Measurements from ENCODE around the gene MAP2K5.
A peak's percentile ranks its signal among the peaks of the same experiment; 100 is the strongest.

Gene MAP2K5

DNA sequence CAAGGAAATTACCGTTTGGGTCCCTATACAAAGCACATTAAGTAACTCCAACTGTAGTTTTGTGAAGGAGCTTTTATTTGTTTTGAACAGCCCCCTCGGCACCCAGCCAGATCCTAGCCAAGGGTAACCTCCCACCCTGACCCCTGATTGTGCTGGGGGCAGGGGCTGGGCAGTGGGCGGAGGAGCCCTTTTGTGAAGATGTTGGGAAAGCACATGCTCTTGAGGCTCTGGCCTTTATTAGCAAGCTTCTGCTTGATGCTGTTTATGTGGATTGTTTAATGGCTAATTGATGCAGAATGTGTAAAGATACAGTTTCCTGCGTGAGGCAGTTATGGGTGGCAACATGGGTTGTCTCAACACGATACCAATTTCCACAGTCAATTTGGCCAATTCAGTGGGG lies 136.5 kb downstream of the MAP2K5 start:
- DNase-seq = no peak

DNA sequence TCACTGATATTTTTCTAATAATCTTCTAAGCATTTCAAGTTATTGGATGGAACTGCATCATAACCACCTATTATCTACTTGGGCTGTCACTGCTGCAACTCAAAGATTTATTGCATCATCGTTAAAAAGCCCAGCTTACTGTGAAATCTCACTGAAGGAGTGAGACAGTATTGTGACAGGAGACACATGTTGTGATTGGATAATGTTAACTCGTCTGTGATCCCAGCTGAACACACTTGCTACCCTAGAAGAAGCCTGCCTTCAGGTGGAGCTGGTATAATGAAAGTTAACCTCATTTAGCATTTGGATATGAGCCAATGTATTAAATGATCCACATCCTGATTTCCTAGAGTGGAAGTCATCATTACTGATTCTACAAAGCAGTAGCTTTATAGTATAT lies 138.1 kb downstream of the MAP2K5 start:
- DNase-seq = no peak

DNA sequence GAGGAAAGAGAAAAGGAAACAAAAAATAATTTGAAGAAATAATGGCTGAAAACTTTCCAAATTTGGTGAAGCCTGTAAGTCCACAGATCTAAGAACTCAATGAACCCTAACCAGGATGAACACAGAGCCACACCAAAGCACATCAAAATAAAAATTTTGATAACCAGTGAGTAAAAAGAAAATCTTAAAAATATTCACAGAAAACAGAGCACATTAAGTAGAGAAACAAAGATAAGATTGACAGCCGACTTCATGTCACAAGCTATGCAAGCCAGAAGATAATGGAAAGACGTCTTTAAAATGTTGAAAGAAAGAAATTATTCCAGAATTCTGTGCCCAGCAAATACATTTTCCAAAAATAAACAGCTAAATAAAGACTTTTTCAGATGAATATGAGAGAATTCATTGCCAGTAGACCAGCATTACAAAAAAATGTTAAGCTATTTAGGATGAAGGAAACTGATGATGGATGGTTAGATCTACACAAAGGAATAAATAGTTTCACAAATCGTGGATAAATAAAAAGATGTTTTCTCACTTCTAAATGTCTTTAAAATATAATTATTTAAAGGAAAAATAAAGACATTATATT lies 142.6 kb downstream of the MAP2K5 start:
- DNase-seq = no peak

DNA sequence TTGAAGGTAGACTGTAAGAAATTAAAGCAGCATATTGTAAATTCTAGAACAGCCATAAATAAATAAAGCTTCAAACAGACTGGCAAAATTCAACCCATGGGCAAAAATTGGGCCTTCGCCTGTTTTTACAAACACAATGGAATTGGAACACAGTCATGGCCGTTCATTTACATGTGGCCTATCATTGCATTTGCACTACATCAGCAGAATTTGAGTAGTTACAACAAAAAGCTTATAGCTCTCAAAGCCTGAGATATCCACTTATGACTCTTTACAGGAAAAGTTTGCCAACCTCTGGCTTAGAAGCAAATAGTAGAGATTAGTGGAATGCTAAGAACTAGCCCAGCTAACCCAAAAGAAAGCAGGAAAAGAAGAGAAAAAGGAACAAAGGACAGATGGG lies 143.2 kb downstream of the MAP2K5 start:
- DNase-seq = no peak

DNA sequence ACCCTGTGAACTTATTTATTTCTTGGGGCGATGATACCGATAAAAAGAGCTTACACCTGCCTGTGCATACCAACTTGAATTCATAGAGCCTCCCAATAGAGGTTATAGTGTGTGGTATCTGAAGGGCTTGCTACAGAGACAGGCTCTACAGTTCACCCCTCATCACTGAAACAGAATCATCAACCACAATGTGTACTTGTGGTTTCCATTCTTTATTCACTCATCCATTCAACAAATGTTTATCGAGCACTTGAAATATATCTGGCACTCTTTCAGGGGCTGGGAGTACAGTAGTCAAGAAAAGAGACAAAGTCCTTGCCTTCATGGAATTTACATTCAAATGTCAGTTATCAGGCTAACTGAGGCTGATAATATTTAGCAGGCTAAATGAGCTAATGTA lies 148.4 kb downstream of the MAP2K5 start:
- DNase-seq = no peak

DNA sequence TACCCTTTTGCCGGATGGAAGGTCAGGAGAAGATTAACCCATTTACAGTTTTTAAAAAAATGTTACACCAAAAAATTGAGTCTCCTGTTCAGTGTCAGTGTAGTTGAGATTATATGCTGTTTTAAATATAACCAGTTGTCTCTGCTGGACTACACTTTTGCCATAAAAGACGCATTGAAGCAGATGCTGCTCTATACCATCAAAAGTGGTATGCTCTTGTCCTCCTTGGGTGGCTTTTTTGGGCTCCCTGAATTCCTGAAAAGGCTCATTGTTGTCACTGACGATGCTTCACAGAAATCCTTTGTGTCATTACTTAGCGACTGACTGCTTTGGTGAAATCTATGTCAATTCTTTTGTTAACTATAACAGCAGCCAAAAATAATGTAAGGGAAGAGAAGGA lies 148.9 kb downstream of the MAP2K5 start:
- no peak for DNase-seq

DNA sequence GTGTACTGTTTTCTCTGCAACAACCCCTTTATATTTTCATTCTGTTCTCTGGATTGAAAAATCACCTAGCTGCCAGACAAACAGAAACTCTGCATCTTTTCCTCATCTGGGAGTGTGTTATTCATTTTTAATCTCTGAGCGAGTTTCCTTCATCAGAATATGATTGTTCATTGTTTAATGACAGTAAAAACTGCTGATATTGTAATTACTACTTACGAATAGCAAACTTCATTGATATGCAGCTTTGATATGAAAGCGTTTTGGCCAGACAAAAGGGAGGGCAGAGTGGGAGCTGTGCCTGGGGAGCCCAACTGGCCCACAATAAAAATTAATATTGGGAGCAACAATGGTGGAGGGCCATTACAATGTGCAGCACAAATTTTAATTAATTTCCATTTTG lies 150.1 kb downstream of the MAP2K5 start:
- DNase-seq = no peak

DNA sequence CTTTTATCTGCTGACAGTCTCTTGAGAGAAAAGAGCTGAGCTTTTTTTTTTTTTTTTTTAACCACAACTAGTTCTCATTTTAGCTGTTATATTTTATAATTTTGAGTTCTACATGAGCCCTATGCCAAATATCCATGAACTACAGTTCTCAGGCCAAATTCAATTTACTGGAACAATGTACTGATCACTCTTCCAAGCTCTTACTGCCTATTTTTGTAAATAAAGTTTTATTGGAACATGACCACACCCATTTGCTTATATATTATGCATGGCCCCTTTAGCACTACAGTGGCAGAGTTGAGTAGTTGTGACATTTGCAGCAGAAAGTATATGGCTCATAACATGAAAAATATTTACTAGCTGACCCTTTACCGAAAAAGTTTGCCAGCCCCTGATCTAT lies 153.6 kb downstream of the MAP2K5 start:
- DNase-seq = no peak

DNA sequence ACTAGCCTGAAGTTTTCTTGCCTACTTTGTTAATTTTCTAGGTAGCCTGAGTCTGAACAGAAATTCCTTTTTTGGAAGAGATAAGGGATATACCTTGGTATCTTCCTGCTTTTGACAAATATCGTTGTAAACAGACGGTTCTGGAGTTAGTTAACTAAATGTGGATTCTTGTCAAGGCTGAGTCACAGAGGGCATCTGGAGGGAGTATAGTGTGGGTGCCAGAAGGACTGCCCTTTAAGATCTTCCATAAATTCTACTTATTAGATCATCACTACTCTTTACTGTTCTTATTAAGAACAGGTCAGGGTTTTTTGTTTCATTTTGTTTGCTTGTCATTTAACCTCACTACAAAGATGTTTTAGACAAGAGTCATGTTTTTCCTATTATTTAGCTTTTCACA lies 157.5 kb downstream of the MAP2K5 start:
- DNase-seq = no peak

DNA sequence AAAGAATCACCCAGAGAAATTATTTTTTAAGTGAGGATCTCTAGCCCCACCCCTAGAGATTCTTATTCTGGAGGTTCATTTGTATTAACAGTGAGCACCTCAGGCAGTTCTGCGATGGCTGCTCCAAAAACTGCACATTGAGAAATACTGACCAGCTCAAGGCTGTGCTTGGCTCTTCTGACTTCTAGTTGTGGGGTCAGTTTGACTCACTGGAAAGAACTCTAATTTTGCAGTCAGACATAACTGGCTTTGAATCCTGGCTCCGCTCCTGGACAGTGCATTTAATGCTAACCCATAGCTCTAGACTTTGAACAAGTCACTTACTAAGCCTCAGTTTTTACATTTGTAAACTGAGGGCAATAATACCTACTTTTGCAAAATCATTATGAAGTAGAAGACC lies 159.2 kb downstream of the MAP2K5 start:
- no peak for DNase-seq

DNA sequence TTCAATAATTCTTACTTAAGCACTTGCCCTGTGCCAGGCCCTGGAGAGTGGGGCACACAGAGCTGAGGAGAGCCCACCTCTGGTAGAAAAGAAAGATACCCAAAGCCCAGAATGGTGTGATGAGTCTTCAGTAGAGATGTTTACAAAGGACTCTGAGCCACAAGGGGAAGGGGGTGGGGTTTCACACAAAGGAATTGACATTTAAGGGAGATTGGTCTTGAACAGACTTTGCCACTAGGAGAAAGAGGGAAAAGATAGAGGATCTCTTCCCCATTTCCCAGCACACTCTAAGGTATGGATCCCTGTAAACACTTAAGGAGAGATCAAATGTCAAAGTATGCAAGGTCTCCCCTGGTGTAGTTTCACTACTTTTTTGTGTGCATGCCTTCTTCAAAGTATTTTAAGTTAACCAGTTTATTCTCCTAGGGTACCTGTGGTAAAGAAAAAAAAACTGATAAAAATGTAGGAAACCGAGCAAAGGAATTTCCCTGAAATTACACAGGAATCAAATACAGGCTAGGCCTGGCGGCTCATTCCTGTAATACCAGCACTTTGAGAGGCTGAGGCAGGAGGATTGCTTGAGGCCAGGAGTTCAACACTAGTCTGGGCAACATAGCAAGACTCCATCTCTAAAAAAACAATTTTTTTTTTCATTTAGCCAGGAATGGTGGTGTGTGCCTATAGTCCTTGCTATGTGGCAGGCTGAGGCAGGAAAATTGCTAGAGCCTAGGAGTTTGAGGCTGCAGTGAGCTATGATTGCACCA lies 165.2 kb downstream of the MAP2K5 start:
- no peak for DNase-seq

DNA sequence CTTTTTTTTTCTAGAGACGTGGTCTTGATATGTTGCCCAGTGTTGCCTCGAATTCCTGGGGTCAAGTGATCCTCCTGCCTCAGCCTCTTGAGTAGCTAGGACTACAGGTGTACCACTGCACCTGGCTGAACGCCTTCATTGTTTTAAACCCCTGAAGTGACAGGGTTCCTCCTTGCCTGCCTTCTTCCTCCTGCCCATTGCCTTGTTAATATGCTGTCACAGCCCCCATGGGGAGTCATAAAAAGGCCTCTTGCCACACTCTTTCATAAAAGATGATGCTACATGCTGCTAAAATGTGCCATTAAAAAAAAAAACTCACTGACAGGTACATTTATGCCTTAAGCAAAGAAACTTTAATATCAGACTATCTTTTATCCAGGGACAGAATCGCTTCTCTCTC lies 166.0 kb downstream of the MAP2K5 start:
- DNase-seq = no peak

DNA sequence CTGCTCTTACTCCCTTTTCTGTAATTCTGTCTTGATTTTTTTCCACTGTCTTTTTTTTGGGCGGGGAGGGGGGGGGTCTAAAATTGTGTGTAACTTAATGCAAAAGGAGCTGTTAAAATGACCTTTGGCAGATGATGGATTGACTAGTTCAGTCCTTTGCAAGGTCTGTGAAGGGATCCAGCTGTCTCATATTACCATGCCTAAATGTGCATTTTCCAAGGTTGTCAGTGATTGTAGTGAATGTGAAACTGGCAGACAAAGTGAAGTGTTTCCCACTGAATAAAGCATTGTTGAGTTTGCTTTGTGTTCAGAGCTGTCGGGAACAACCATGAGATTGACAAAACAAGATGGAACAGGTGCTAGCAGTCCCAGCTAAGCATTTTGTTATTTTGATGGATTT lies 172.7 kb downstream of the MAP2K5 start:
- peak; percentile 38 for DNase-seq

DNA sequence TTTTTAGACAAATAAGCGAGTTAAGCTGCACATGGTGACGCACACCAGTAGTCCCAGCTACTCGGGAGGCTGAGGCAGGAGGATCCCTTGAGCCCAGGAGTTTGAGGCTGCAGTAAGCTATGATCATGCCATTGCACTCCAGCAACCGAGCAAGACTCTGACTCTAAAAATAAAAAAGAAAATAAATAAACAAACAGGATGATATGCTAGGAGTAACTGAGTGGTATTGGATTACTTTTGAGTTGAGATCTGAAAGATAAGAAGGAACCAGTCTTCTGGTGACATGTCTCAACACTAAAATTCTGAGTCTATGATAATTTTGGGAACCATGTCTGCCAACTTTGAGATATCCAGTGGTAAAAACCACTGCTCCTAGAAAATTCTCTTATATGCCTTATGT lies 173.7 kb downstream of the MAP2K5 start:
- no peak for DNase-seq

DNA sequence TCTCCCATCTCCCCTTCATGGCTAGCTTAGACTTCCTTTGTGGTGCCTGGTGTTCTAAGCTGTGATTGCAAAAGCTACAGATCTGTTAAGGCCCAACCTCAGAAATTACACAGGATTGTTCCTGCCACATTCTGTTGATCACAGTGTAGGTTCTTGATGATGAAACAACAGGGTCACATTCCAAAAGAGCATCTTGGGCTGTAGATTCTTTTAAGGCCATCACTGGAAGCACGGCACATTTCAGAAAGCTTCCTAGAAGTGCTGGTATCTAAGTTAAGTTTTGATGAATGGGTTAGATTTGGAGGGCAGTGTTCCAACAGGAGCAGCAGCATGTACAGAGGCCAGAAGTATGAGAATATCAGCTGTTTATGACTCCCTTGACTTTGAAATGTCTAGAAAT lies 175.3 kb downstream of the MAP2K5 start:
- DNase-seq = no peak

DNA sequence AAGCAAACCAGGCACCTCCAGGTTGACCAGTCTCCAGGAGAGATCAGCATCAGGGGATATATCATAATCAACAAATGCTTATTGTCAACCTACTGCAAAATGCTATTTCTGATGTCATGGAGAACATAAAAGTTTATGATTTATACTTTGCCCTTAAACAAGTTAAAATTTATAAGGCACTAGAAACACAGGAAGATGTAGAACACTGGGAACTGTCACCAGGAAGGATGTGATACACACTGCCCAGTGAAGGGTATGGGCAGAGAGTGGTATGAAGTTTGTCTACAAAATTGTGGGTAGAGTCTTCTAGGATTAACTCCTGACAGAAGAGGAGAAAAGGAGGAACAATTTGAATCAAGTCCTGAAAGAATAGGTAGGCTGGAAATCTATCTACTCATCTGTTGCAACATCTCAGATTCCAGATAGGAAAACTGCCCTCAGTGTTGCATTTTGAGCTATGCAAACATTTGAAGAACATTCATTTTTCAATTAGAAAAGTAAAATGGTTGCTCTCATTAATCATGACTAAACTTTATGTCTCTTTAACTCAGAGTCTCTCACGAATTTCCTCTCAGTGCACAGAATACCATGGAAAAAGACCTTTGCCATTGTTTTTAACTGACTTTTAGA lies 176.9 kb downstream of the MAP2K5 start:
- DNase-seq = no peak

DNA sequence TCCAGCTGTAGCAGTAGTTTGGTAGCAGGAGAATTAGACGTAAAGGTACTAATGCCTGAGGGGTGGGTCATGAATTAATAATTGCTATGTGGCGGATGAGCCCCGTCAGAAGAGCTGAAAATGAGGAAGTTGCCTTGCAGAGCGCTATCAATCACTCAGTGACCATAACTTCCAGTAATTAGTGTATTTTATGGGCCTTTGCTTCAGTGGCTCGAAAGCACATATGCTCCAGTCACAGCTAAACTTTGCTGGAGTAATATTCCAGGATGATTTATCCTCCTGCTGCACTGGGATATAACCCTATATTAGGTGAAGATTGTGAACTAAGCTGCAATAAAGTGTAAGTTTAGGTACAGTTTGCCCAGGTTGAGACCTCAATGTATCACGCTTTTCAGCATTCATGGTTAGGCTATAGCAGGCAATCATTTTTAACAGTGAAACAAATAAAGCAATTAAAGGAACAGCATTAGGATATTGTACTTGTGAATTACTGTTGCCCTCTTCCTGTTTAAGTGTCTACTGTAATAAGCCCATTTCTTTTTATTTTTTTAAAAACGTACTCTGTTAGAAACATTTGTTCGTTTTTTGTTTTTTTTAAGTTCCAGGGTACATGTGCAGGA lies 178.2 kb downstream of the MAP2K5 start:
- peak; percentile 59 for DNase-seq

DNA sequence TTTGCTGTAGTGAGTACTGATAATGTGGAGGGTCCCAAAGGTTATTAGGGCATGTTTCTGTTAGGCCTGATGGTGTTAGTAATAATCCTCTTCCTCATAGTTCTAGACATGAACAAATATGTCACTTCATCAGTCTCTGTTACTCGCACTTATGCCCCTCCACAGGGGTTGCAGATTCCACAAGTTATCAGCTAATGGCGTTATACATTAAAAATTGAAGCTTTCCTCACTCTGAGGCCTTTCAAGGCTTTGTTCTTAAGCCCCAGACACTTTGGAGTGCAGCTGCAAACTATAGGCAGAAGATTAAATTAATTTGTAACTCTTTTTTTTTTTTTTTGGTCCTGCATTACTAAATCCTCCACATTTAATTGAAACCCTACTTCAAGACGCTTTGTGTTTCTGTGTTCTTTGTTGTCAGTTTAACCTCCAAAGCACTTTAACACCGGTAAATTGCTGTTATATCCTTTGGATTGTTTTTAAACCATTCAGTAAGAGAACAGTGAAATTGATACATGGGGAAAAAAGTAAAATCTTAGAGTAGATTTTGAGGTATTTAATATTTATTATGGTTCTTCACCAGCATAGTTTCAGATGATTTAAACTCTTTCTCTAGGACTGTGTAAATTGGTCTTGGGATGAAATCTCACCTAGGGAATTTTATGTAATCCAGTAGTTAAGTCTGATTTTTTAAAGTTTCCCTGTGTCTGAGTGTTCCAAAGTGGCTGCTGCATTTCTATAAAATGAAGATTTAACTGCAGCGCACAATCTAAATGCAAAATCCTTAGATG lies 179.7 kb downstream of the MAP2K5 start:
- DNase-seq = no peak

DNA sequence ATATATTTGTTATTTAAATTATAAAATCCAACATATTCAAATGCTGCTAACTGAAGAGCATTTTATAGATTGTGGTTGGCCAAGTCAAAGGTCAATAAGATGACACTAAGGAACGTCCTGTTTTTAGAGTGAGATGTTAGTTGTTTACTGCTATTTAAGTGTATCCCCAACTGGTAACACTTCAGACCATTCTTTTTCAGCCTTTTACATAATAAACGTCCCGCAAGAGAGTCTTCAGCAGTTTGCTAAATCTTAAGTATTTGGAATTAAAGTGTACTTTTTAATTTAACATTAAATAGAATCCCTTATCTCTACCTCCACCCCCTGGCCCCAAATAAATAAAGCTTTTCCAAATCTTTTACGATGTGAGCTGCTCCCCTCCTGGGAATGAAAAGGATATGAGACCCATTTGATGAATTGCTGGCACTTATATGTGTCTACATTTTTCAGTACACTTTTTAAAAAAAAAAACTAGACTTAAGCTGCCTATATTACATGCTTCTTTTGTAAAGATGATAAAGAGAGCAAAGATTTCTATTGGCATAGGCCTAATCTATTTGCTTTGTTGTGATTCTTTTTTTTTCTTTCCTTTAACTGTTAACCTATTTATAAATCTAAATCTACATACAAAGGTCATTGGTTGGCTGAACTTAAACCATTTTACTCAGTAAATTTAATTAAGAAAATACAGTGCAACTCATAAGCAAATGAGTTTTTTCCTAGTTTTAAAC lies 181.0 kb downstream of the MAP2K5 start:
- no peak for DNase-seq

DNA sequence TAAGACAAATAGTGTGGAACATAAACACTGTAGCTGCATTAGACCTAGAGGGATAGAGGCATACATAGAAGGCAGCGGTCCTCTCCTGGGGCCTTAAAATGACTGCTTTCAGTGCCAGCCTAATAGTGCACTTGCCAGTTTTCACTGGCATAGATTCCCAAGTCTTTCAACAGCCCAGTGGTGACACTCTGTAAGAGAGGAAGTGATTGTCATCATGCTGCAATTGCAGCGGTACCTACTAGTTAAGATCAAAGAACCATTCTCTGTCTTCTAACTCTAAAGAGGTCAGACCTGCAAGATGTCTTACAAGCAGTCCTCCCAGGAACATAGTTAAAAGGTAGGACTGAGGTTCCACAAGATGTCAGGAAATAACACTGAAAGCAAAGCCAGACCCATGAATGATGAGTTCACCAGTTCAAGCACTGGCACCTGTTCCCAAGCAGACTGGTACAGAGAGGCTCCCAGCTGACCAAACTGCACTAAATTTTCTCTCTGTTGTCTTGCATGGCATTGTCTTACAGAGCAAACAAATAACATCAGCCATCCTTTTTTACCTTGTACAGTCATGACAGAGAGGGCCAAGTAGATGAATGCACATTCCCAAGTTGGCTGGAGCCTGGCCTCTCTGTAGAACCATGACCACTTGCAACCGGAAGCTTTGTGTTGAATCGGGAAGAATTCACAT lies 182.3 kb downstream of the MAP2K5 start:
- no peak for DNase-seq

DNA sequence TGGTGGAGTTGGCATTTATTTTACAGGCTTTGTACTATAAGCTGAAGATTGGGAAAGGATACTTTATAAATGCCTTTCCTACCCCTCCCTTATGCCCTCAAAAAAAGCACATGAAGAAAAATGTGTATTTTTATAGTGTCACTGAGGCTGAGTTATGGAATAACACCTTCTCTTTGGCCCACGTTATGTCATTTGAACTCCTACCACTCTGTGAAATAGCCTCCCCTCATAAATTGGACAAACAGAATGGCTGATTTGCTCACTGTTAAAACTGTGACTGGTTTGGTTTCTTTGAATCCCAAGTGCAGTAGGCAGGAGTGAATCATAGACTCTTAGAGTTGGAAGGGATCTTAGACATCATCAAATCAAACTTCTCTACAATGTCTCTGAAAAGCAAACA lies 187.6 kb downstream of the MAP2K5 start:
- no peak for DNase-seq
